Sigmoid colon (tissue), 7 donors: ENCODE measurements around the gene DNASE1L3. TPM values are rescaled to one million over a fixed set of nuclear protein-coding genes. Genes with fewer than 3 reads are reported as not detected.

Experiments used
- DNase-seq: peaks from one replicate; pipeline ENCODE4 v3.0.0-alpha.2; 2019
- H3K27ac ChIP-seq, 4 donors: fragments of 200-600 bp; sonication (generic); one replicate each; pipeline ENCODE4 v1.5.1; 2016 to 2019; ENCODE audit warnings: mild to moderate bottlenecking in 1 of 4
- H3K27me3 ChIP-seq, 3 donors: fragments of 200-600 bp; sonication (generic); one replicate each; pipeline ENCODE4 v1.5.1; 2019; ENCODE audit warnings: mild to moderate bottlenecking in 1 of 3
- H3K36me3 ChIP-seq, 4 donors: fragments of 200-600 bp; sonication (generic); one replicate each; pipeline ENCODE4 v1.5.1; 2016 to 2019
- H3K4me1 ChIP-seq, 4 donors: fragments of 200-600 bp; sonication (generic); one replicate each; pipeline ENCODE4 v1.5.1; 2017 to 2019
- H3K4me3 ChIP-seq, 4 donors: fragments of 200-600 bp; sonication (generic); one replicate each; pipeline ENCODE4 v1.5.1; 2017 to 2019; ENCODE audit warnings: mild to moderate bottlenecking in 2 of 4, moderate library complexity in 1 of 4
- H3K9me3 ChIP-seq, 4 donors: fragments of 200-600 bp in 3 of 4; sonication (generic) in 3 of 4; one replicate each; pipeline versions ENCODE4 v1.5.1 to v1.6.1; 2013 to 2019
- EP300 ChIP-seq, 4 donors: sonication (generic); formaldehyde crosslinking; IDR thresholded peaks; one replicate each; pipeline ENCODE4 v1.6.1; 2017; ENCODE audit warnings: antibody characterized with exemption in 4 of 4
- POLR2A ChIP-seq, 2 donors: fragments of 450-650 bp; IDR thresholded peaks; one replicate each; pipeline ENCODE4 v1.6.1; 2016; ENCODE audit warnings: antibody characterized with exemption in 2 of 2, mild to moderate bottlenecking in 2 of 2, moderate library complexity in 2 of 2
- POLR2AphosphoS5 ChIP-seq, 4 donors: sonication (generic); formaldehyde crosslinking; IDR thresholded peaks; one replicate each; pipeline ENCODE4 v1.6.1; 2017; ENCODE audit warnings: antibody characterized with exemption in 4 of 4
- WGBS, 2 donors: extraction: QIAGEN DNeasy Blood & Tissue Kit; methylation state at CpG; one replicate each; pipeline ENCODE4 v1.1.7; 2013; 5-methylcytosine and 5-hydroxymethylcytosine counted together
- intact Hi-C: fragments of 100-400 bp; cut with DNase I; formaldehyde crosslinking; loops from one replicate; pipeline ENCODE4 v1.15.1; 2023
- polyA plus RNA-seq, 3 donors: library from polyadenylated mRNA; stranded (reverse); fragments of 200-250 nt; gene quantifications; one replicate each; pipeline ENCODE4 v1.2.3, GENCODE V29; 2013
- total RNA-seq, 4 donors: library from RNA; depleted of rRNA; stranded (reverse); fragments of >200 nt; gene quantifications; one replicate each; pipeline ENCODE4 v1.1.0, GENCODE V29; 2016
- TF ChIP-seq, protein P1 (sequence below), 4 experiments: fragments of 450-650 bp in 3 of 4; fragments of 200-600 bp in 1 of 4; IDR thresholded peaks; one replicate each; pipeline ENCODE4 v1.5.1; 2016 to 2019; ENCODE audit warnings: antibody characterized with exemption in 4 of 4, mild to moderate bottlenecking in 3 of 4, moderate library complexity in 2 of 4
- donor health status: healthy with polysubstance abuse.
- donor health status: Bipolar disorder and iron deficiency.
- donor health status: healthy.

The DNASE1L3 gene
- total and polyA plus RNA-seq, 7 donors, result 0.27 to 69.8 (median 4.9) TPM; not detected in 1

DNA sequence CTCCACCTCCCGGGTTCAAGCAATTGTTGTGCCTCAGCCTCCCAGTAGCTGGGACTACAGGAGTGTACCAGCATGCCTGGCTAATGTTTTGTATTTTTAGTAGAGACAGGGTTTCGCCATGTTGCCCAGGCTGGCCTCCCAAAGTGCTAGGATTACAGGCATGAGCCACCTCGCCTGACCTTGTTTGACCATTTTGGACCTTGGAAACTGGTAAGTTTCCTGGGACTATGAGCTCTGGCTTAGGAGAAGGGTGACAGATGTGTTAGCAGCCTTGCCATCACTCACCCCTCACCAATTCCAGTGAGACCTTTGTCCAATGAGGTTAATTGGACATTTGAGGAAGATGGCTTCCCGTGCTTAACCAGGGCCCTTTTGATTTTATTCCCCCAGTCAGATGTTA lies 19.9 kb downstream of the DNASE1L3 start:
- Histone ChIP-seq H3K36me3 (no peaks in the 10 kb centered on the region), H3K4me3 (no peak overlapping the region), H3K9me3 (no peaks in the 10 kb centered on the region), H3K27me3 (no peaks in the 10 kb centered on the region), H3K4me1 (no peaks in the 10 kb centered on the region), H3K27ac (no peak overlapping the region)
- no peak for TF ChIP-seq POLR2AphosphoS5 (IDR thresholded peaks at IDR 0.05)
- TF ChIP-seq, protein P1, sequence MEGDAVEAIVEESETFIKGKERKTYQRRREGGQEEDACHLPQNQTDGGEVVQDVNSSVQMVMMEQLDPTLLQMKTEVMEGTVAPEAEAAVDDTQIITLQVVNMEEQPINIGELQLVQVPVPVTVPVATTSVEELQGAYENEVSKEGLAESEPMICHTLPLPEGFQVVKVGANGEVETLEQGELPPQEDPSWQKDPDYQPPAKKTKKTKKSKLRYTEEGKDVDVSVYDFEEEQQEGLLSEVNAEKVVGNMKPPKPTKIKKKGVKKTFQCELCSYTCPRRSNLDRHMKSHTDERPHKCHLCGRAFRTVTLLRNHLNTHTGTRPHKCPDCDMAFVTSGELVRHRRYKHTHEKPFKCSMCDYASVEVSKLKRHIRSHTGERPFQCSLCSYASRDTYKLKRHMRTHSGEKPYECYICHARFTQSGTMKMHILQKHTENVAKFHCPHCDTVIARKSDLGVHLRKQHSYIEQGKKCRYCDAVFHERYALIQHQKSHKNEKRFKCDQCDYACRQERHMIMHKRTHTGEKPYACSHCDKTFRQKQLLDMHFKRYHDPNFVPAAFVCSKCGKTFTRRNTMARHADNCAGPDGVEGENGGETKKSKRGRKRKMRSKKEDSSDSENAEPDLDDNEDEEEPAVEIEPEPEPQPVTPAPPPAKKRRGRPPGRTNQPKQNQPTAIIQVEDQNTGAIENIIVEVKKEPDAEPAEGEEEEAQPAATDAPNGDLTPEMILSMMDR (IDR thresholded peaks at IDR 0.05), result no peak
- TF ChIP-seq EP300 (IDR thresholded peaks at IDR 0.05), result no peak
- no peak for TF ChIP-seq POLR2A (IDR thresholded peaks at IDR 0.05)
- no peak for DNase-seq
- 91 to 92% methylated on average over 4 of the region's 4 CpGs for WGBS, 2 donors
- intact Hi-C loops, result no loop called here

DNA sequence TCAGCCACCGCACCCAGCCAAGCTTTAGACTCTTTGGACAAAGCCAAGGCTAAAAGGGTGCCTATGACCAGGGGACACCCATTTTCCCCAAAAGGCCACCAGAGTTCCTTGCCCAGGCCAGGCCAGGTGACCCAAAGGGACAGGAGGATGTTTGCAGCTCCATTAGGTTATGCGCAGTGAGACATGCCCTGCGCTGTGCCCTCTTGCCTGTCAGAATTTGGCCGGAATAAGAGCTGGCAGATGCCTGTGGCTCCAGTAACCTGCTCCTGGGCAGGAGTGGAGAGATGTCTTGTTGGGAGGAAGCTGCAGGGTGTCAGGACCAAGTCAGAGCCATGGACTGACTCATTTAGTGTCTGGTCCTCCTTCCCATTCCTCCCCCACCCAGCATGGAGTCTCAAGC lies 20.5 kb downstream of the DNASE1L3 start:
- TF ChIP-seq POLR2AphosphoS5 (IDR thresholded peaks at IDR 0.05) (no peak), EP300 (IDR thresholded peaks at IDR 0.05) (no peak), POLR2A (IDR thresholded peaks at IDR 0.05) (no peak)
- TF ChIP-seq, protein P1 (IDR thresholded peaks at IDR 0.05), result no peak
- Histone ChIP-seq H3K36me3 (no peaks in the 10 kb centered on the region), H3K27ac (no peak overlapping the region), H3K4me3 (no peak overlapping the region), H3K4me1 (no peaks in the 10 kb centered on the region), H3K9me3 (no peaks in the 10 kb centered on the region), H3K27me3 (no peaks in the 10 kb centered on the region)
- intact Hi-C loops, result no loop called here
- 97 to 98% methylated on average over 4 of the region's 4 CpGs for WGBS, 2 donors
- DNase-seq, result no peak

DNA sequence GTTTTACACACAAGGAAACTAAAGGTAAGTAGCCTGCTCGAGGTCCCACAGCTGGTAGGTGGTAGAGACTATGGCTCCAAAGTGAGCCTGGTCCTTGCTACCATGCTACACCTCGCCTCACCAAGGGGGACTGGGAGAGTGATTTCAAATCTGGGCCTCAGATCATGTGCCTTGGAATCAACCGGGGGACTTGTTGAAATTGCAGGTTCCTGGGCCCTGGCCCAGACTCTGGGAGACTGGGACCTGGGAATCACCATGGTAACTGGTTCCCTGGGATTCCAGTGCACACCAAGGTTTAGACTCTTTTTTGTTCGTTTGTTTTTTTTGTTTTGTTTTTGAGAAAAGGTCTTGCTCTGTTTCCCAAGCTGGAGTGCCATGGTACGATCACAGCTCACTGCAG lies 21.1 kb downstream of the DNASE1L3 start:
- no peaks in the 10 kb centered on the region for H3K9me3 ChIP-seq
- 76 to 85% methylated on average over 5 of the region's 5 CpGs for WGBS, 2 donors
- TF ChIP-seq POLR2A (IDR thresholded peaks at IDR 0.05), result no peak
- TF ChIP-seq, protein P1 (IDR thresholded peaks at IDR 0.05), result no peak
- TF ChIP-seq POLR2AphosphoS5 (IDR thresholded peaks at IDR 0.05), result no peak
- no peak for TF ChIP-seq EP300 (IDR thresholded peaks at IDR 0.05)
- intact Hi-C loops, result loop anchor here (1.0 to 10.0 kb wide), 3 partner anchors 43 to 235 kb away; no protein-coding TSS in a partner anchor
- no peak overlapping the region for H3K4me3 ChIP-seq
- no peak overlapping the region for H3K27ac ChIP-seq
- no peaks in the 10 kb centered on the region for H3K27me3 ChIP-seq
- DNase-seq, result no peak
- no peaks in the 10 kb centered on the region for H3K4me1 ChIP-seq
- H3K36me3 ChIP-seq, result no peaks in the 10 kb centered on the region

DNA sequence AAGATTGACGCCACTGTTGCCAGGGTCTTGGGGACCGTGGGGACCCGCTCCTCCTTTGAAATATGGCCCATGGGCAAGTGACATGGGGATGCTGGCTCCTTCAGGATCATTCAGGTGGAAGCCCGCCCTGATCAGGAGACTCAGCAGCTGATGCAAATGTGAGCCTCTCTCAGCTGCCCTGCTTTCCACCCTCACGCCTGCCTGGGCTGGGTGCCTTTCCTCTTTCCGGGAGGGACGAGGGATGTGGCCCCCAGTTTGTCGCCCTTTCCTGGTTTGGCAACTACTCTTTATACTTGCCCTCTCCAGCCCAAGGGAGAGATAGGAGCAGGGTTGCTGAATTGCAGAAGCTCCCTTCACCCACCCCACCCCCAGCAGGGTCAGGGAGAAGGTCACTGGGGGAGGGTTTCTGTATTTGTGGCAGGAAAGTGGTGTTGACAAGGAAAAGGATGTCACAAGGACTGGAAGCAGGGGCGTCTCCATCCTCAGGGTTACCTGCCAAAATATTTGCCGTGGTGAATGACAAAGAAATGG lies 21.8 kb downstream of the DNASE1L3 start:
- DNase-seq, result no peak
- Histone ChIP-seq H3K27ac (peak overlapping the region in 1 of 4 donors; percentile 37), H3K4me3 (no peak overlapping the region), H3K27me3 (no peaks in the 10 kb centered on the region), H3K36me3 (no peaks in the 10 kb centered on the region), H3K9me3 (no peaks in the 10 kb centered on the region), H3K4me1 (no peaks in the 10 kb centered on the region)
- intact Hi-C loops, result loop anchor here (1.0 to 10.0 kb wide), 3 partner anchors 43 to 236 kb away; no protein-coding TSS in a partner anchor
- TF ChIP-seq EP300 (IDR thresholded peaks at IDR 0.05) (no peak), POLR2AphosphoS5 (IDR thresholded peaks at IDR 0.05) (no peak), POLR2A (IDR thresholded peaks at IDR 0.05) (no peak)
- TF ChIP-seq, protein P1 (IDR thresholded peaks at IDR 0.05), result no peak
- WGBS, 2 donors, result 79 to 86% methylated on average over 10 of the region's 10 CpGs

DNA sequence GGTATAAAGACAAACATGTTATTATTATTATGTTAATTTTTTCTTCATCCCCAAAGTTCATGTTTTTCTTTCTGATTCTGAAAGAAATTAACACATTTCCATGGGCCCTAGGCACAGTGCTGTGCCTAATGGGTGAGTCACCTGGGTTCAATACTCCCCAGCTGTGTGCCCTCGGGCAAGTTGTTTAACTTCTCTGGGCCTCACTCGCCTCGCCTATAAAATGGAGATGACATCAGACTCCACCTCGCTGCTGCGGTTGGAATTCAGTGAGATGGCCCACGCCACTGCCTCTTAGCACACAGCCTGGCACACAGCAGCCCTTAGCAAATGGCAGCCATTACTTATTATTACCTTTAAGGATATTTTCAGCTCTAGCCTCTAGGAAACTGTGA lies 22.6 kb downstream of the DNASE1L3 start:
- H3K36me3 ChIP-seq, result no peaks in the 10 kb centered on the region
- no peaks in the 10 kb centered on the region for H3K27me3 ChIP-seq
- no peaks in the 10 kb centered on the region for H3K9me3 ChIP-seq
- H3K4me3 ChIP-seq, result no peak overlapping the region
- no peaks in the 10 kb centered on the region for H3K4me1 ChIP-seq
- intact Hi-C loops, result loop anchor here (5.0 to 10.0 kb wide), 2 partner anchors 44 to 237 kb away; no protein-coding TSS in a partner anchor
- H3K27ac ChIP-seq, result peak overlapping the region in 1 of 4 donors; percentile 37
- 63 to 75% methylated on average over 6 of the region's 6 CpGs for WGBS, 2 donors
- no peak for TF ChIP-seq POLR2AphosphoS5 (IDR thresholded peaks at IDR 0.05)
- TF ChIP-seq, protein P1 (IDR thresholded peaks at IDR 0.05), result no peak
- TF ChIP-seq POLR2A (IDR thresholded peaks at IDR 0.05), result no peak
- TF ChIP-seq EP300 (IDR thresholded peaks at IDR 0.05), result no peak
- DNase-seq, result no peak
